Umbilical cord (tissue), 2 donors: ENCODE measurements around the gene ARHGAP28. TPM values are rescaled to one million over a fixed set of nuclear protein-coding genes. Genes with fewer than 3 reads are reported as not detected.

ENCODE experiments used
- DNase-seq: peaks from one replicate; pipeline ENCODE4 v3.0.0-alpha.2; 2015; ENCODE audit warnings: low spot score
- total RNA-seq: library from RNA; depleted of rRNA; stranded (reverse); fragments of >200 nt; gene quantifications from one replicate; pipeline ENCODE4 v1.2.3, GENCODE V29; 2014; ENCODE audit warnings: low replicate concordance; ENCODE audit not compliant: insufficient read depth

ARHGAP28 gene, protein sequence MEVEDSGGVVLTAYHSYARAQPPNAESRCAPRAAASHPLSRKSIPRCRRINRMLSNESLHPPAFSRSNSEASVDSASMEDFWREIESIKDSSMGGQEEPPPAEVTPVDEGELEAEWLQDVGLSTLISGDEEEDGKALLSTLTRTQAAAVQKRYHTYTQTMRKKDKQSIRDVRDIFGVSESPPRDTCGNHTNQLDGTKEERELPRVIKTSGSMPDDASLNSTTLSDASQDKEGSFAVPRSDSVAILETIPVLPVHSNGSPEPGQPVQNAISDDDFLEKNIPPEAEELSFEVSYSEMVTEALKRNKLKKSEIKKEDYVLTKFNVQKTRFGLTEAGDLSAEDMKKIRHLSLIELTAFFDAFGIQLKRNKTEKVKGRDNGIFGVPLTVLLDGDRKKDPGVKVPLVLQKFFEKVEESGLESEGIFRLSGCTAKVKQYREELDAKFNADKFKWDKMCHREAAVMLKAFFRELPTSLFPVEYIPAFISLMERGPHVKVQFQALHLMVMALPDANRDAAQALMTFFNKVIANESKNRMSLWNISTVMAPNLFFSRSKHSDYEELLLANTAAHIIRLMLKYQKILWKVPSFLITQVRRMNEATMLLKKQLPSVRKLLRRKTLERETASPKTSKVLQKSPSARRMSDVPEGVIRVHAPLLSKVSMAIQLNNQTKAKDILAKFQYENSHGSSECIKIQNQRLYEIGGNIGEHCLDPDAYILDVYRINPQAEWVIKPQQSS
- total RNA-seq, result 41.2 TPM

DNA sequence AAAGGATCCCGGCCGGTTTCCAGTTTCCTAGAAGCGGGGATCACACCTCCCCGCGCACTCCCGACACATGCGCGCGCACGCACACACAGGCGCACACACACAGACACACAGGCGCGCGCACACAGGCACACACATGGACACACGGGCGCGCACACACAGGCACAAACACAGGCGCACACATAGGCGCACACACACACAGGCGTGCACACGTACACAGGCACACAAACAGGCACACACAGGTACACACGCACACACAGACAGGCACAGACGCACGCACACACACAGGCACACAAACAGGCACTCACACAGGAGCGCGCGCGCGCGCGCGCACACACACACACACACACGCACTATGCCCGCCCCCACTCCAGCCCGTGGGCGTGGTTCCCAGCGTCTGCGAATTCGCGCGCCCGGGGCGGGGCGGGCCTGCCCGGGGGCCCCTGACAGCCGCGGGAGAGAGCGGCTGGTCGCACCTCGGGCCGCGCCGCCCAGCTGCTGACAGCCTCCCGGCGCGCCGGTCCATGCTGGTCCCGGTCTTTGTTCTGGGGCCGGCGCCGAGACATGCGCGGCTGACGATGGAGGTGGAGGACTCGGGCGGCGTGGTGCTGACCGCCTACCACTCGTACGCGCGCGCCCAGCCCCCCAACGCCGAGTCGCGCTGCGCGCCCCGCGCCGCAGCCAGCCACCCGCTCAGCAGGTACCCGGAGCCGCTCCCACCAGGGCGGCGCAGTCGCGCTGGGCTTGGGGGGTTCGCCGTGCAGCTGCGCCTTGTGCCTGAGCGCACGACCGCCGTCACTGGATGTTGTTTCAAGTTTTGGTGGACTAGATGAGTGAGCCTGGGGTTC lies at the start of gene ARHGAP28:
ARHGAP28 (plus strand) TSS at position 470 of the 845 bp plus-strand sequence; CDS start at position 576, 106 bp downstream.
- DNase-seq, result peak; percentile 97

DNA sequence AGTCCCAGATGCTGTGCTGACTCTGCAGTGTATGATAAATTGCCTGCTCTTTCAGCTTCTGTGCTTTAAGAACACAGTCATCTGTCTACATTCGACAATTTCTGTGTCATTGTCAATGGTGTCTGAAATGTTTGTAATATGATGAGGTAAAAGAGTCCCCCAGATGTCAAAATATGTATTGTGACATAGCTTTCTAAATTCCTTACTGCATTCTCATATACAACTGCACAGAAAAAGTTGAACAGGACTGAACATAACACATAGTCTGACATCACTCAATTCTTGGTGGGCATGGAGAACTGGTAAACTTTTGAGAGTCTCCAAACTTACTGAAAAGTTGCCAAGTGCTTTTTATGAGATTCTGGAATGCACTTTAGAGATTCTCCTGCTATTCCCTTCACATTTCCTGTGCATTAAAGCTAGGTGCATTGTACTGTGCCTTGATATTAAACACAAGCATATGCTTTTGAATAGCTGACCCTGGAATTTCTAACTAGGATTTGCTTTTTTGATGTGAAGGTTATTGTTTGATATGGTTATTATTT lies 48.1 kb upstream of the ARHGAP28 start:
- DNase-seq, result peak; percentile 40

DNA sequence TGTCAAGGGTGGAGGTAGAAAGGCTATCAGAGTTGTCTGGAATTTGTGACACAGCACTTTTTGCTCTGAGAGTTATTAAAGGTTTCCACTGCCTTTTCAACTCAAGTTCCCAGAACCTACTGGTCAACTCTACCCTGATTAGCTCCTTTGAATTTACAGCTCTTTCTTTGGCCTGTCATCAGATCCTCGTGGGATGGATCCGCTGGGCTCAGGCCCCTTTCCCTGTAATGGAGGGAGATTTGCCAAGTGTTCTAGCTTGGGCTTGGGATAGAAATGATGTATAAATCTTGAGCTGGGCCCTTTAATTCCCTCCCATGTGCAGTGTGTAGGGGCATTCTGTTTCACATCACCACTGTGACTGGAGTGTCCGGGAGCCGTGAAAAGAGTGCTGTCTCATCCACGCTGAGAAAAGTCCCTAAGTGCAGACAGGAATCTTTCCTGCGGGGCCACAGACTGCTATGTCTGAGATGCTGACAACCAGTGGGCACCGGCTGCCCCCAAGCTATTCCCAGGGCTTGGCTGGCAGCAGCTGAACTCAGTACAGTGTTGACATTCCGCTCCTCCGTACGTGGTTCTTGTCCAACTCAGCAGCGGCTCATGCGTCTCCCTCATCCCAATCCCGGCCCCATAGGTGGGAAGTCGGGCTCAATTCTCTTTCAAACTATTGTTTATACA lies 46.9 kb upstream of the ARHGAP28 start:
- DNase-seq, result peak; percentile 50

DNA sequence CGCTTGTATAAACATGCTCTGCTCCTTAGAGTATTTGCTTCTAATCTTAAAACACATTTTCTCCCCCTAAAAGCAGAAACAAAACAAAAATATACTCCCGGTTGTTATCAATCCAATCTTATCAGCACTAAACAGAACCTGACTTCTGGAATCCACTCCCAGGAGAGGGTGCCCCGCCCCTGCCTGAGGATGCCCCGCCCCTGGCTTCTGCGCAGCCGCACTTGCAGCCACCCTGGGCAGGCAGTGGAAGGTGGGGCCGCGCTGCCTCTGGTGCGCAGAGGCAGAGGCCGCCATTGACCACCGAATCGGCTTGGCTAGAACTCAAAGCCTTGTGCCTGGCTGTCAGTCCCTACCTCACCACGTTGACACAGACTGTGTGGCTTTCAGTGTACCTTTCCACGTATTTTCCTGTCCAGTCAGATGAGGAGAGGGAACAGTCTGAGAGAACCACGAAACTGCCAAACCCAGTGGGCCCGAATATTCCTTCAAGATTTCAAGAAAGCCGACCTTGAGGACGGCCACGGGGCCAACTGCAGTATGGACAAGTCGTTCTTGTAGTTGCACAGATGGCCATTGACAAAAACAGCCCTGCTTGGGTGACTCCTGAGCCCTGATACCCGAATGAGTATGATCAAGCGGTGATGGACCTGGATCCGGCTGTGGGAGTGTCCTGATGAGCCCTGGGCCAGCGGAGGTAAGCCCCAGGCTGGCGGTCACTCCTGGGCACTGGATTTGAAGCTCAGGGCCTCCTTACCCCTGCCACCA lies 46.2 kb upstream of the ARHGAP28 start:
- DNase-seq, result no peak

DNA sequence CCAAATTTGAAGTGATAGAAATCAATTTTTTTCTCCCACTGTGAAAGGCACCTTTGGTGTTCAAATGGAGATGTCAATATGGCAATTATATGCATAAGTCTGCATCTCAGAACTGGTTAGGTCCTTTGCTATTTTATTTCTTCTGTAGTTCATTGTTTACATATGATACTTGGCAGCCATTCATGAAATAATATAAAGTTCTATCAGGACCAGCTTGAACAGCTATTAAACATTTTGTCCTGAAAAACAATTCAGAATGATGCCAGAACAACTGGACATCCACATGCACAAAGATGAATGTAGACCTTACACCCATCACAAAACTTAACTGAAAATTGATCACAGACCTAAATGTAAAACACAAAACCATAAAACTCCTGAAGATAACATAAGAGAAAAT lies 41.8 kb upstream of the ARHGAP28 start:
- DNase-seq, result no peak

DNA sequence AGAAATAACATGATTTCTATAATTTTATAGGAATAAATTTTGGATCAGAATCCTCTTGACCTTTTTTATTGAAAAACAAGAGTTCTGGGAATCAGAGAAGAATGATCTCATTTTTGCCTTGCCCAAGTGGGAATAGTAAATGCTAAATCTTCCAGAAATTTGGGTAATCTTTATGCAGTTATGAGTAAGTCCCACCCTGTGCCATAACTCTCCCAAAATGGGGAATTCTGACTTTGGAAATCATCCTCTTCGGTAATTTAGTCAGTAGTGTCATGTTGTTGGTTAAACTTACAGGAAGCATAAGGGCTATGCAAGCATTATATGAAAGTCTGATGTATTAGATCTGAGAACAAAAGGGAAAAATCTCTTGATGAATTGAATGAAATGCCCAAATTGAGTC lies 20.6 kb upstream of the ARHGAP28 start:
- no peak for DNase-seq

DNA sequence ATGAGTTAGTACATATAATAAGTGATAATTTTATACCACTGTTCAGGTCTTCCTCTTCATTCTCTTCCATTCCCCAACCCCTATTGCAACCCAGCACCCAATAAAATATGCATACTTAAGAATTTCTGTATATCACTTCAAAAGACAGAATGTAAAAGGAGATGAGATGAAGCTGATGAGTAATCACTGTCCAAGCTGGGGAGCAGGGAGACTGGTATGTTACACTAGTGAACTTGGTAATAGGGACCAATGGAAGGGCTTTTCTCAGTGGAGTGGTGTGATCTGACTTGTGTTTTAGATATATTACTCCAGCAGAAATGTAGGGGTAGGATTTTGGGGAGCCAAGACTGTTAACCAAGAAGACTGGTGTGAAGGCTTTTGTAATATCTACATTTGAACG lies 18.0 kb upstream of the ARHGAP28 start:
- no peak for DNase-seq

DNA sequence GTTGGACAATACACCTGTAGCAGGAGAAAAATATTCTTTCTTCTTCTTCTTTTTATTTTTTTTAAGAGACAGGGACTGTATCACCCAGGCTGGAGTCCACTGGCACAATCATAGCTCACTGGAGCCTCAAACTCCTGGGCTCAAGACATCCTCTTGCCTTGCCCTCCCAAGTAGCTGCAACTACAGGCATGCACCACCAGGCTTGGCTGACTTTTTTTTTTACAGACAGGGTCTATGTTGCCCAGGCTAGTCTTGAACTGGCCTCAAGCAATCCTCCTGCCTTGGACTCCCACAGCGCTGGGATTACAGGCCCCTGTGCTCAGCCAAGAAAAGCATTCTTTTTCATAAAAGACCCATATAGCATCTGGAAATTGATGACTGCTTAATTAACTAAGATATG lies 17.1 kb upstream of the ARHGAP28 start:
- no peak for DNase-seq

DNA sequence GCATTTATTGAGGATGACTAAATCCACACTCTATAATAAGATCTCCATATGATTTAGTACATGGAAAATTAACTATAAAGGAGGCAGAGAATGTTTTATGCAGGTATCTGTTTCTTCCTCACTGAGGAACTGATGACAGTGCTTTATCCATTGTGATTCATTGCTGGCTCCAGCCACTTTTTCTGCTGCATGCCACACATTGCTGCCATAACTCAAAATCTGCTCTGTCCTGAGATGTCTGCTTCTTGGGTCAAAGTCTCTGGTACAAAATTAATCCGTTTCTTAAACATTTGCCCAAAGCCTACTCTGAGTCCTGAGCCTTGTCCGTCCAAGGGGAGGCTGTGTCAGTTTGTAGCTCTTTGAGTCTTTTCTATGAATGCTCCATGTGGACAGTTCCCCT lies 15.5 kb upstream of the ARHGAP28 start:
- DNase-seq, result peak; percentile 50

DNA sequence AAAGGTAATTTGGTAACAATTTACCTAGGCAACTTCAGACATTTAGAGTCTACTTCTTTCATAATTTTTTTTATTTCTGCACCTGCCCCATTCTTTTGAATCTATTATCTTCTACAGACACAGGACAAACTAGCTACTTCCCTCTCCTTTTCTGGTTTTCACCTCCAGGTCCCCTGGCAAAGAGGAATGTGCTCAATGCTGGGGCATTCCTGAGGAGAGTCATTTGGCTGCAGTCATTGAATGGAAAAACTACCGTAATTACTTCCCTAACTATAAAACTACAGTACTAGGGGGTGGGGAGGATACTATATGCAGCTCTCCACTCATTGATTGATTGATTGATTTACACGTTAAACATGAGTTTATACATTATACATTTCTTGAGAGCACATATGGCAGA lies 11.2 kb upstream of the ARHGAP28 start:
- DNase-seq, result no peak

DNA sequence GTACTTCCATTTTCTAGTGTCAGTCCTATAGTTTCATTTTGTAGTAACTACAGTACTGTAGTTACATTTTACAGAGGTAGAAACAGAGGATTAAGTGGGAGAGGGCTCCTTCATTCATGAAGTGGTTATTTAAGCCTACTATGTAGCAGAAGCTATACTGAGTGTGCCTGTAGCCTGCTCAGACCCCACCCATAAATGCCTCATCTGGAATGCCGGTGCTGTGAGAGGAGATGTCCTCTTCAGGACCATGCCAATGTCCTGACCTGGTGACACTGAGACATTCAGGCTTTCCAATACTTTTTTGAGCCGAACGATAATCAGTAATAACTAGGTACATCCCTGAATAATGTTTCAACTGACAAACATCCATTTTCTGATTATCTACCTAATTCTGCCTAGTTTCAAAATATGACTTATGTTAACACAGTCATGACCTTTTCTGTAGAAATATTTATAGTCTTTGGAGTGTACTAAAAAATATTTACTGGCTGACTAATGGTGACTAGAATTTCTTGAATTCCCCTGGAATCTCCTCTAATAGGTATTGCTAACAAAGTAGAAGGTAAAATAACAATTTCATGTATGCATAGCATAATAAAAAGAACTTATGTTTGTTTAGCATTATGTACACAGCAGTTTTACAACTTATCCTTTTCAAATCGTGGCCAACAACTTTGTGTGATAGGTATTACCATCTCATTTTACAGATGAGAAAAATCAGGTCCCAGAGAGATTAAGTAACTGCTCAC lies 10.2 kb upstream of the ARHGAP28 start:
- no peak for DNase-seq

DNA sequence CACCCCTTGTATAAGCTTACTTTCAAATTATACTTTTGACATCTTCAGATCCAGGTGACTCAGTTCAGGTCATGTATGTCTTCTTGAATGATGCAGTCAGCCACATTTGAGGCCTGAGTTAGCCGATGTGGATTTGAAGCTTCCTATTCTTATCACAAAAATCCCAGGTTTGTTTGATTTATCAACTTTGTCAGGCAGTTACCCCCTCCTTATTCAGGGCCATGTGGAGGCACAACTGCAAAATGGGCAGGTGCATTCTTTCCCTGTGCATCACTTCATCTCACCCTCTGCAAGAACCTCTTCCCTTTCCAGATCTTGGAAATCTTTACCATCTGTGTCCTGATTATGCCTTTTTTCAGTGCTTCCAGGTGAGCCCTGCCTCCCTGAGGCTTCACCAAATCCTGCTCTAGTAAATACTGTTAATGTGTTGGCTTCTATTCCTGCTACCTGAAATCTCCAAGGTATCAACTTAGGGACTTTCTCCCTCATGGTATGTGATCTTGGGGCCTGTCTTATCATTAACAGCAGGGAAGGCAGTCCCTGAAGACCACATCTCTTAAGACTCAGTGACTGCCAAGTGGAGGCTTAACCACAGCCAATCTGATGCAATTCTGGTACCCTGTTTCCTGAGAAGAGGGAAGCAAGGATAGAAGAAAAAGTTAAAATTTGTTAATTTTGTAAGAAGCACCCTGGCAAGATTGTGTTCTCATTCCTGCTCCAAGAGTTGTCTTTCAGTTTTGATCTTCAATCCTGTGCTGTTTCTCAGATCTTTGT lies 9.4 kb upstream of the ARHGAP28 start:
- DNase-seq, result no peak

DNA sequence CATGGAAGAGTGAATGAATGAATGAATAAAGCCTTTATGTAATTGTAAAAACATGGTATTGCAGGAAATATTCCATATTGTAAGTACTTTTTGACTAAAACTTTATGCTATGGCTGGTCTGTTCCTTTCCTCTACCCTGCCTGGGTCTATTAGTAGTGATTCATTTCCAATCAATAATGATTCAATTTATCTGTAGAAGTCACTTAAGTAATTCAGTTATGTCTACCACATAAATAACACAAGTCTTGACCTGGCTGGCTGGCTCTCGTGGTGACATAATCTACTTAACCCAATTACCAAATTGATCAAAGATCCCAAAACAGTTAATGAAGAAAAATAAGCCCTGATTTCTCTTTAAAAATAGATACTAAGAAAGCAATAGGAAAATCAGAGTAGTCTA lies 7.8 kb upstream of the ARHGAP28 start:
- DNase-seq, result no peak

DNA sequence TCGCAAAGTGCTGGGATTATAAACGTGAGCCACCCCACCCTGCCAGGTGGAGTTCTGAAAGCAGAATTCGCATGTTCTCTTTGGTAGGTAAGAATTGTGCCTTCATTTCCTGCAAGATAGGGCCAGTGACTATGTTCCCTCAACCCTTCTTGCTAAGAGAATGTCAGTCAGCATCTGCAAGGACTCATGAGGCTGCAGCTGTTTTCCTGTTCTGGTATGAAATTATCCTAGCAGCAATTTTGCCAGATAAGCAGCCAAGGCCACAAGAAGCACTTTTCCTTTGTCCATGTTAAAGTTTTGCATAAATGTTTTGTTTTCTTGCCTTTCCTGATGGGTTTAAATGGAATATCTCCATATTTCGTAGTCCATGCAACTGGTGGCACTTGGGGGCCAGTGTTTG lies 6.8 kb upstream of the ARHGAP28 start:
- DNase-seq, result peak; percentile 67

DNA sequence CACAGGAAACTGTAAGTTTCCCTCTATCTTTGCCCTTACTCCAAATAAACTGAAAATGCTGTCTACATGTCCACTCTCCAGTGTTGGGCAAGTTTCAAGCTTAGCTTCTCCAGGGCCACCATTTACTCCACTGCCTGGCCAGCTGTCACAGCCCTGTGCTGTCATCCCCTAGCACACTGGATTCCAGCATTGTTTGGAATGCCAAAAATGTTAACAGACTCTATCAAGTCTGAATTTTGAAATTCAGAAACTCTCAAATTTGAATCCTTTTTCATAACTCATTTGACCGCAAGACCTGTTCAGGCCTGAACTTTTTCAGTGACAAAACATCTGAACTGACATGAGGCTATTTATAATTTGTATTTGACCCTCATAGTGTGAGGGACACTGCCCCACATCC lies 5.2 kb upstream of the ARHGAP28 start:
- no peak for DNase-seq

DNA sequence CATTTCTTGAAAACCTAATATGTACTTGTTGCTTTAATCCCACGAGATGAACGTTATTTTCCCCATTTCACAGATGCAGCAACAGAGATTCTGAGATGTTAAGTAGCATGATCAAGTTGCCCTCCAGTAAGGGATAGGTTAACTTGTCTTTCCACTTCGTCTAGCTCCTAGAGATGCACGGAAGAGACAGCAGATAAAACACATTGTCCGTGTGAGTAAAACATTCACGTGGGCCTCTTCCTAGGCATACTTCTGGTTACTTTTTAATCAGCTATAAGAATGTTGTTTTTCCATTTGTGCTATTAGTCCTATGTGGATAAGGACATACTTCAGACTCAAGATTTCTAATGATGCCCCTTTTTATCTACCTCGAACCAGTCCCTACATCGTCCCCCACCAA lies 1.2 kb upstream of the ARHGAP28 start:
- no peak for DNase-seq

DNA sequence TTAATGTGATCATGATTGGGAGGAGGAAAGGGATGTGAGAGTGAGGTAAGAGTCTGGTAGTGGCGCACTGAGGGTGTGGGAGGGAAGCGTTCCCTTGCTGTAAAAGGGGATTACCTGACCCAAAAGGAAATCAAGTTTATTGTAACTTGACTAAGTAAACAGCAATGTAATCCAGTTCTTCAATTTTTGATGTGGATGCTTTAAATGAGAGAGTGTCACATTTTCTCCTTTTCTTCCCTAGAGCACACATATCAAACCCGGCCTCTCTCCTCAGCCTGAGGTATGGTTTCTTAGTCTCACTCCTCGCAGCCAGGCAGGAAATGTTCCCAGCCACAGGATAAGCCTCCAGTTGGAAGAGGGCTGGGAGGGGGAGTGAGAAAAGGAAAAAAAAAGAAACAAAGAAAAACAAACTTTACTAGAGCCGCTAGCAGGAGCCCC lies 688 bp upstream of the ARHGAP28 start:
- DNase-seq, result no peak

DNA sequence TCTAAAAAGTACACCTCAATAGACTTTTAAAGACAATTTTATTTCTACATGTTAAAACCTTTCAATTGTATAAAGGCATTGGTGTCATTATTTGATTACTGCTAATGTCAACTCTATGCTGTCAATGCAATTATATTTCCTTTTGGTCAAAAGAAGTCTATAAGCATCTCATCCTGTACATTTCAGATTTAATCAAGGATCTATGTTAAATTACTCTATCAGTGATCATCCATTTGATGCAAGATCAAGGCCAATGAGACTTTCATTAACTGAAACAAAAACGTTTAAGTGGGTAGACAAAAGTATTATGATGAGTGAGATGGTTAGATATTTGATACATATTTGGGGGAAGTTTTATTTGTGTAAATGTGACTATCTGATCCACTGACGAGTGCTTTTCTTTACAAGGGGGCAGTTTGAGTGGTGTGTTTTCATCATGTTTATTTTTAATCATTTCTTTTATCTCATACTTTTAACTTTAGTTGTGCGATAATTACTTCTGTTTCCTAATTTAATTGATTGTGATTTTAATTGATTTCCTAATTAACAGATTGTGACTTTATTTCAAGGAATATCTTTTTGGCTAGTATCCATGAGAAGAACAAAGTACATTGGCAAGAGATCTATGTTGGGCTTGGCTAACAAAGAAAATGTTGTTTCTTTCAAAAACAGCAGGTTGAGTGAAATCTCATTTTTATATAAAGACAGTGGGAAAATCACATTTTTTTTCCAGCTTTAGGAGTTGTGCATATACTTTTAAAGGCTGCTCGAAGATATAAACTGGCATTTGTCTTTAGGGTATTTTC lies 1.1 kb downstream of the ARHGAP28 start:
- DNase-seq, result no peak
